HG02678 (cell line): ENCODE measurements around the gene TNFRSF11A.

Experiments used
- ATAC-seq: cut with Tn5 transposase; IDR thresholded peaks from one replicate; pipeline ENCODE4 v1.9.1; 2021; ENCODE audit warnings: mild to moderate bottlenecking, moderate library complexity; ENCODE audit not compliant: unreplicated experiment

The TNFRSF11A gene

DNA sequence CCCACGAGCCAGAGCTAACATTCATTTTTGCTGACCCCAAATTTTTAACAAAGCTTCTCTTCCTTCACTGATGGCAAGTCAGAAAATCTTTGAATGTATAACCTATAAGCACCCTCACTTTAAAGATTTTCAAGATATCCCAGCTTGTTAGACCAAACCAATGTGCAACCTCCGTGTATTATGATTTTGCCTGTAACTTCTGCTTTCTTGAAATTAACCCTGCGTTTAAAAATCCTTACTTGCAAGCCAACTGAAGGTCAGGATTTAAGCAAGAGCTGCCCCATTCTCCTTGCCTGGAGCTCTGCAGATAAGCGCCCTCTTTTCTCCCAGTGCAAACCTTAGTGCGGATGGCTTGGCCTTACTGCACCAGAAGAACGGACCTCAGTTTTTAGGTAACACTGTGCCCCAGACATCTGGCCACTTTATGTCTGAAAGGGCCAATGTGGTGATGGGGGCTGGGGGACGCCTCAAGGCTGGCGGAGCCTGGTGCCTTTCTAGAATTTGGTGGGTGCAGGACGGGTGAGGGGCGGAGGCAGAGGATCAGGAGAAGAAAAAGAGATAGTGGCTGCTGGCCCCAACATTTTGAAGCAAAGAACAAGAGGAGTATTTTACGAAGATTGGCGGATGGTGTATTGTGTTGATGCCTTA, 805 bp upstream of the TNFRSF11A start:
- no peak for ATAC-seq

DNA sequence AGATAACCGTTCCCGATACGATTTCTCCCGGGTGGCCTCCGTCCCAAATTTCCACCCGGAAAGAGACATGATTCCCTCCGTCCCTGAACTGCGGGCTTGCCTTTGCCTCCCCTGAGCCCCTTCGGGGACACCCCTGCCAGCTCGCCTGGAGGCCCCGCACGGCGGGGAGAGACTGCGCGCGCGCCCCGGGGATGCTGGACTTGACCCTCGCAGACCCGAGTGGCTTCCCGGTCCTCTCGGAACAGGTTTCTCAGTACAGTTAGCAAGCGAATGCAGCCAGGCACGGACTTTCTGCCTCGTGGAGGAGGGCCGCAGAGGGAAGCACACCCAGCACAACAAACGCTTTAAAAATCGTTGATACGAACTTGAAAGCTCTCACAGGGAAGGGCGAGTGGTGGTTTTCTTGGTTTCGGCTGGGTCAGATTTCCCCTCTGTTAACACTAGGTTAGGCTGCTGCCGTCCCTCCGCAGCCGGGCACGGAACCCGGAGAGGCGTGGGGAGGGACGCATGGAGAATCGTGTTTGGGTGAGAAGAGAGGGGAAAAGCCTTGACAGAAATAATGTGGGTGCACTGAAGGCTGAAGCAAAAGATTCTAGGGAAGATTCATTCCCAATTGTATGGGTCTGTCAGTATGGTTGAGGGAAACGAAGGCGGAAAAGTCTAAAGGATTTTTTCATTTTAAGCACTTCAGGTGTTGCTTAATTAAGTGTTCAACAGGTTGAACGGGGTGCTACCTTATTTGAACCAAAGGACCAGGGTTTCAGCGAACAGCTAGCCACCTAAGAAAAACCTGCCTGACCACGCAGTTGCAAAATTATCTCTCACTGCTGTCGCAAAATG, 916 bp downstream of the TNFRSF11A start:
- ATAC-seq = no peak

DNA sequence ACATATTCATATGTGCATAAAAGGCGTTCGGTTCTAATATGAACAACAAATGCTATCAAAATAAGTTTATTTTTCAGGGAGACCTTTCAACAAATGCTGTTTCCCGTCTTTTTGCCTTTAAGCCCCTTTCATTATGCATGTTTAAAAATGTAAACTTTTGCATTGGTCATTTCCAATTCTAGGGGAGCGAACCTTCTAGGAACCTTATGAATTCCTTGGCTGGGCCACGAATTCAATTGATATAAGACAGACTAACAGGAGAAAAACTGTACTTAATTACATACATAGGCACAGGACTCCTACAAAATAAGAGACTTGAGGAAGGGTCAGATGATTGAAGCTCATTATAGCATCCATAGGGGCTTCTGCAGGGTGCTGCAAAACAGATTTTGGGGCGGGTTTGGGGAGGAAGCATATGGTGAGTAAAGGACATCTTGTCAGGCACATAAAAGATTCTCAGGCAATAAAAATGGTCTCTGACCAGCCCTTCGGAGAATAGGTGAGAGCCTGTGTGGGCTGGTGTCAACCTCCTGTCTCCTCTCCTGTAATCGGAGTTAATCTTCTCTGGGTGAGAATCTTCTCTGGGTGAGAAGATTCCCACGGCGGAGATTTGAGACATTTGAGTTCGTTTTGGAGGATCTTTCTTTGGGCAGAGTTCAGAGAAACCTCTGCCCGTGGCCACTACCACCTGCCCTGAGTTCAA, 1.7 kb downstream of the TNFRSF11A start:
- ATAC-seq = no peak

DNA sequence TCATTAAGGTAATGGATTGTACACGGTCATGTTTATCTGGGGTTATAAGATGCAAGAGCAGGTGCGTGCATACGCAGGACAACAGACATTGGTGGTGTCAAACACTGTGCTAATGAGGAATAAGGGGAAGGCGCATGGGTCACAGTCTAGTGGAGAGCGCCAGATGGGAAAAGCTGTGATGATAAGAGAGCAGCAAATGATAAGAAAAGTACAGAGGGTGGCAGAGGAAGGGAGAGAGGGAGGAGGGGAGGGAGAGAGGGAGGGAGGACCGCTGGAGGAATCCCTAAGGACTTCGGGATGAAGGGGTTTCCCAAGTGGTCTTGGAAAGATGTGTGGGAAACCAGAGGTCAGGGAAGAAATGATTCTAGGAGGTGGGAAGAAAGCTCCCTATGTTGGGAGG, 2.9 kb downstream of the TNFRSF11A start:
- no peak for ATAC-seq

DNA sequence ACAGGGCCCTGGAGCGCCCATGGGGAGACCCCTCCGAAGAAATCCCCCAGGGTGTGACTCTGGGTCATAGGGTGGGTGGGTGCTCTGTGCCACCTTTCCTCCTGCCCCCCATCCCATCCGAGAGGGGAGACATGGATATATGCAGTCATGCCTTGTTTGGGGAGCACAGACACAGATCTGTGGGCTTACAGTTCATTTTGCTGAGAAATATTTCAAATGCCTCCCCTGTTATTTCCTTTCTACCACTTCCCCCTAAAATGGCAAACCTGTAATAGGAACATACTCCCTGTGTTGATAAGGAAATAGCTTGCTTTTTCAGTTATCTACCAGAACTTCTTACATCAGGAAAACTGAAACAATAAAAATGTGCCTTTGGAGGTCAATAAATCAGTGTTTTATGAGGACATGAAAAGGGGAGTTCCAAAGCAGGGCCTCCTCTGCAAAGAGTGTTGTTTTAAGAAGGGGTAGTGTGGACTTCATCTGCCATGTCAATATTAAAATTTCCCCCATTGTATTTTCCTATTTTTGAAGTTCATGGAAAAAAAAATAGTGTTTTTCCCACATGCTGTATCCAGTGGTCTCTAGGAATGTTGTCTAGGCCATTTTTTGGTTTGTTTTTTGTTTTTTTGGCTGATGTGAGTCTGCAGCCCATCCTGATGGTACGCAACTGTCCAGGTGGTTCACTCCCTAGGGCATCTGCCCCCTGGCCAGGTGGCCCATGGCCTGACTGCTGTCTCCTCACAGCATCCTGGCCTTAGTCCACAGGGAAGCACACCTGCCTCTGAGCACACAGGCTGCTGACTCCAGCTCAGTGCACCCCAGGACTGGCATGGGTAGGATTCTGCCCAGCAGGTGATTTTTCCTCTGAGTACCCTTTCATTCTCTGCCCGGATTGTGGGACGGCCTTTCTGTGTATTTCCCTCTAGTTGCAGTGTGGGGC, 3.7 kb downstream of the TNFRSF11A start:
- ATAC-seq = no peak

DNA sequence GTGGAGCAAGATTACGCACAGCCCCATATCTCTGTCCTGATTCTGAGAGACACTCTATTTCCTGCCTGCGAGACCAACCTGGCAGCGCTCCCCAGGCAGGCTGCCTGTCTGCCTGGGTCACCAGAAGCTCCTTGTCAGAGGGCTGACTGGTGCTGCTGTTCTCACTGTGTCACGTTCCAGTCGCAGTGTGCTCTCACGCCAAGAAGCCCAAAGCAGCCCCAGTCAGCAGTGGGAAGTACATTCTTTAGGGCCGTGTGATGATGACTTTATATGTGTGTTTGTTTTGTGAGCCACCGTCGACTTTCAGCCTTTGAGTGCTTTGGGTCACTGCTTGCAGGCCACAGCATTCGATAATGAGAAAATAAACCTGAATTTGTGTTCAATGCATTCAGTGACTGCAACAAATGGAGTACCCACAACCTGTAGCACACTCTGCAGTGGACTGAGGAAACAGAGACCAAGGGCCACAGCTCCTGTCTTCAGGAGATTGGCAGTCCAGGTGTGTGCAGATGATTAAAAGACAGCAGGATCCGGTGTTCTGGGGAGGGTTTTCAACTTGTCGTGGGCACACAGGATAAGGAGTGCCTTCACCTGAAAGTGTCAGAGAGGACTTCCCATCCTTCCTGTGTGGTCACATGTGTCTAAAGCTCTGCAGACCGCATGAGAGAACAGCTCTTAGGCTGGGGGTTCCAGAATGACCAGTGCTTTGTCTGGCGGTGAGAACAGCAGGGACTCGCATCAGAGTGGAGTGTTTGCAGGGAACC, 4.8 kb downstream of the TNFRSF11A start:
- ATAC-seq = peak; percentile 36

DNA sequence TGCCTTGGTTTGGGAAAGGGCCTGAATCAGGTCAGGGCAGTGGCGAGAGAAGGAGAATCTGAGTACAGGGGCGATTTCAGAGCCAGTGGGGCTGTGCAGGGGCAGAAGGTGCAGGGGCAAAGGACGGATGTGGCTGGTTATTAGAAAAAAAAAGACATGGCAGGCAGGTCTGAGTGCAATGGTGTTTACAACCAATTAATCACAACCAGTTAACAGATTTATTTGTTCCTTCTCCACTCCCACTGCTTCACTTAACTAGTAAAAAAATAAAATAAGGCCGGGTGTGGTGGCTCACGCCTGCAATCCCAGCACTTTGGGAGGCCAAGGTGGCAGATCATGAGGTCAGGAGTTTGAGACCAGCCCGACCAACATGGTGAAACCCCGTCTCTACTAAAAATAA, 5.5 kb downstream of the TNFRSF11A start:
- ATAC-seq = no peak

DNA sequence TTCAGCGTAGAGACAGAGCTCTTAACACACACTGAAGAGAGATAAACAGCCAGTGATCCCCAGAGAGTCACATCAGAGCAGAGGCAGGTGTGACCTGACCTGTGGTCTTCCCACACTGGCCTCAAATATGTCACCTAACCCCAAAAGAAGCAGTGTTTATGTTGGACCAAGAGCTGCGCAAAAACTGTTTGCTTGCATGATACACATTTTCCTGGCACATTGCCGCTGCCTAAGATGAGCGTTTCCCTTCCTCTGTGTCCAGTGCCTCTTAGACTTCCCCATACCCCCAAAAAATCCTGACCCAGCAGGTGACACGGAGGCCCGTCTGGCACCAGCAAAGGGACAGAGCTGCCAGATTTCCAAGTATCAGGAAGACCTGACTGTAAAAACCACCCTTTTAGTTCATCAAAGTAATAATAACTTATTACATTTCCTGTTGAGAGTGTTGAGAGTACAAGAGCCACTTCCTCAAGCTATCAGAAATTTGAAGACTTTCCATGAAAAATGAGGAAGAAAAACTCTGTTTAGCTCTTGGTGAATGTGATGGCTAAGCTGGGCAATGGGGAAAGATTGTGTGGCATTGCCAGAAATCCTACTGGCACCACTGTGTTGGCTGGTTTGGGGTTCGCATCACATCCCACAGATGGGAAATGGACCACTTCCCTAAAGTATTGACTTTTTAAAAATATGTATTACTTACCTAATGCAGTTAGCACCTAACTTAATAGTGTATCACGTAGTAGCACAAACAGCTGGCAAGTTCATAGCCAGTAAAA, 6.7 kb downstream of the TNFRSF11A start:
- peak; percentile 45 for ATAC-seq

DNA sequence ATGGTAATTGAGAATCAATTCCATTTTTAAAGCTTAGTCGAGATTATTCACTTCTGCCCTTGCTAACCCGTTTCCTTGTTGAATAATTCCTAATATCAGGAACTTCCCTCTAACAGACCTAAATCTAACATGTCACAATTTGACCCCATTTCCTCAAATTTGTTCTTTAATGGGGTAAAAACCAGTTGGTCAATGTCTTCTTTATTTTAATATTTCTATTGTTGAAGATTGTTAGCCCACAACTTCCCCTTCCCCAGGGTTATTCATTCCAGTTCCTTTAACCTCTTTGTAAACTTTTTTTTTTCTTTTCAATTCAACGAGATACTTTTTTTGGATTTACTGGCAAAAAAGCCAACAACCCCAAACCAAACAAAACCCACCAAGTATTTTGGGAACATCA, 7.3 kb downstream of the TNFRSF11A start:
- no peak for ATAC-seq

DNA sequence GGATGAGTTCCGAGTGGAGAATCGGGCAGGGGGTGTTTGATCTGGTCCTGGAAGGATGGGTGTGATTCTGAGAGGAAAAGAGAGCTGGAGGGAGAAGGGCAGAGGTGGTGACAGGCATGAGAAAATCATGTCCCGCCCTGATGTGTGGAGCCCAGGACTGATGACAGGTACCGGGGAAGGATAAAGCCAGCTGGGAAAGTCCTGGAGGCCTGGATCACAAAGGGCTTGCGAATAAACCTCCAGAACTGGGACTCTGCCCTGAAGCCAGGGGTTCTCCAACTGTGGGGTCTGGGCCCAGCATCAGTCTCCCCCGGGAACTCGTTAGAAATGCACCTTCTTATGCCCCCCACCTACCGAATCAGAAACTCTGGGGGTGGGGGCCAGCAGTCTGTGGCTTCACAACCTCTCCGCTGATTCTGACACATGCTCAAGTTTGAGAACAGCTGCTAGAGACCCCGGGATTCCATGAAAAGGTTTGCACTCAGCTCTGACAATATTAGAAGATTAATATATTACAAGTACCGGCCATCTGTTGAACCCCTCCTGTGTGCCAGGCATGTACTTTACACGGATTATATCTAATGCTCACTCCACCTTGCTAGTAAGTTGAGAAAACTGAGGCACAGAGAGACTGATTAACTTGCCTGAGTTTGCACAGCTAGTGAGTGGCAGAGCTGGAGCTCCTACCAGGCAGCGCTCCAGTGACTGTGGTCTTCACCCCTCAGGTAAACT, 8.0 kb downstream of the TNFRSF11A start:
- no peak for ATAC-seq

DNA sequence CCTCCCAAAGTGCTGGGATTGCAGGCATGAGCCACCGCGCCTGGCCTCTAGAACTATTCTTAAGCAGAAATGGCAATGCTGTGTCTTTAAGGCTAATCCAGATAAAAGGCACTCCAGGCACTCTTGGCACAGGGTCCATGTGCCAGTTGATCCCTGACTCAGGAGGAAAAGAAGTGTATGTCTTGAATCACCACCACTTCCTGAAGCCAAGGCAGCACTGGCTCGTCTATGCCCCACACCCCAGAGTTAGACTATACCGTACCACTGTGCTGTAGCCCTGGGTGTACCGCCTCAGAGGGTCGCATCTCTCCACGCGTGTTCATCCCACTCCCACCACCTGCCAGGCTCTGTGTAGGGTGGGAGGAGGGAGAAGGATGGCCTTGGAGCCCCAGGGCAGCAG, 9.0 kb downstream of the TNFRSF11A start:
- ATAC-seq = no peak

DNA sequence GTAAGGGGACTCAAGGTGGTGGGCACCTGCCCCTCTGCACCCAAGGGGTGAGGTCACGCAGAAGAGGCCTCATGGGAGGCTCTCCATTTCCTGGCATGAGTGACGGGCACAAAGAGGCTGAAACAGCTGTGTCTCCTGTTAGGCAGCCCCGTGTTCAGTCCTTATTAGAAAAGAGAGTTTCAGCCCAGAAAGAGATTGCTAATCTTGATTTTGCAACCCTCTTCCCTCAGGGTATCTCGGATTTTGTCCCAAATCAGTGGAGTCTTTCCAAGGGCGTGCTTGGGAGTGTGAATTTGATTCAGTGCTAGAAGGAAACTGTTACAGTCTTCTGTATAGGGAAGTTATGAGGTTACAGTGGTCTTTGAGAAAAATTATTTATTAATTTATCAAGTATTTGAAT, 10.4 kb downstream of the TNFRSF11A start:
- no peak for ATAC-seq

DNA sequence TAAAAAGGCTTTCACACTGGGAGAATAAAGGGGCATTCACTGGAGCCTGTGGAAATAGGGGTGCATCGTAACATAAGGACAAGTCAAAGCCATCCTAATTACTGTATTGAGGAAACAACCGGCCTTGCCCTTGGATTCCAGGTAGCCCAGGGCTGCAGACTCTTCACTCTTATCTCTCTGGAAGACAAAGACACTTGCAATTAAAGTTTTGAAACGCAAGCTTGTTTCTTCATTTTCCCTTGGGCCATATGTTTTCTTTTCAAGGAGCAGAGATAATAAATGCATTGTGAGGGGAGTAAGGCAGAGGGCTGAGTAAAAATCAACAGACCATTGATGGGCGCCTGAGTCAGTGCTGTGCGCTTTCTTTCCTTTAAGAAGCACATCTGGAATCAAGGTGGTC, 11.5 kb downstream of the TNFRSF11A start:
- no peak for ATAC-seq

DNA sequence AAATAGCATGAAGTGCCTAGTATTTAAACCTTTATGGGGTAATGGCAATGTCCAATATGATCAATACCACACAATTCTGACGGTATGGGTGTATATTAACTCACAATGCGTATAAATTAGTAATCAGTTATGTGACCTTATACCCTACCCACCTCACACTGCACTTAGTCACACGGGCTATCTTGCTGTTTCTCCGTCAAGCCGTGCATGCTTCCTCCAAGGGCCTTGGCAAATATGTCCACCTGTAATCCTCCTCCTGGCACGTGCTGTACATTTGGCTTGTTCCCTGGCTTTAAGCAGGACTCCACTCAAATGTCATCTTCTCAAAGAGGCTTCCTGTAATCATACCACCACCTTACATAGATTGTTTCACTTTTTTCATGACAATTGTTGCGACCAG, 12.2 kb downstream of the TNFRSF11A start:
- no peak for ATAC-seq

DNA sequence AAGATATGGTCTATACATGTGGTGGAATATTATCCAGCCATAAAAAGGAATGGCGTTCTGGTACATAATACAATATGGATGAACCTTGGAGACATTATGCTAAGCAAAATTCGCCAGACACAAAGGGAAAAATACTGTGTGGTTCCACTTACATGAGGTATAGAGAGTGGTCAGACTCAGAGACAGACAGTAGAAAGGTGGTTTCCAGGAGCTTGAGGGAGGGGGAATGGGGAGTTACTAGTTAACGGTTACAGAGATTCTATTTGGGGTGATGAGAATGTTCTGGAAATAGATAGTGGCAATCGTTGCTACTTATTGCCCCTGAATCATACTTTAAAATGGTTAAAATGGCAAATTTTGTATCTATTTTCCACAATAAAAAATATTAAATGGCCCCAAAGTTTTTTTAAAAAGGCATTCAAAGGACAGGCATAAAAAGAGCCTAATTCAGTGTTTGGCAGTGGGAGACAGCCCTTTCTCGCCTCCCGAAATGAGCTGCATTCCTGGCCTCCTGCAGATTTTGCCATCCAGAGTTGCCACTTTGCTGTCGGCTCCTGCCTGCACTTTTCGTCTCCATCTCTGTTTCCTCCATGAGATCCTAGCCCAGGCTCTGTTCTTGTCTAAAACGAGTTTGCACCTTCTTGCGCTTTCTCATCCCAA, 13.5 kb downstream of the TNFRSF11A start:
- peak; percentile 63 for ATAC-seq

DNA sequence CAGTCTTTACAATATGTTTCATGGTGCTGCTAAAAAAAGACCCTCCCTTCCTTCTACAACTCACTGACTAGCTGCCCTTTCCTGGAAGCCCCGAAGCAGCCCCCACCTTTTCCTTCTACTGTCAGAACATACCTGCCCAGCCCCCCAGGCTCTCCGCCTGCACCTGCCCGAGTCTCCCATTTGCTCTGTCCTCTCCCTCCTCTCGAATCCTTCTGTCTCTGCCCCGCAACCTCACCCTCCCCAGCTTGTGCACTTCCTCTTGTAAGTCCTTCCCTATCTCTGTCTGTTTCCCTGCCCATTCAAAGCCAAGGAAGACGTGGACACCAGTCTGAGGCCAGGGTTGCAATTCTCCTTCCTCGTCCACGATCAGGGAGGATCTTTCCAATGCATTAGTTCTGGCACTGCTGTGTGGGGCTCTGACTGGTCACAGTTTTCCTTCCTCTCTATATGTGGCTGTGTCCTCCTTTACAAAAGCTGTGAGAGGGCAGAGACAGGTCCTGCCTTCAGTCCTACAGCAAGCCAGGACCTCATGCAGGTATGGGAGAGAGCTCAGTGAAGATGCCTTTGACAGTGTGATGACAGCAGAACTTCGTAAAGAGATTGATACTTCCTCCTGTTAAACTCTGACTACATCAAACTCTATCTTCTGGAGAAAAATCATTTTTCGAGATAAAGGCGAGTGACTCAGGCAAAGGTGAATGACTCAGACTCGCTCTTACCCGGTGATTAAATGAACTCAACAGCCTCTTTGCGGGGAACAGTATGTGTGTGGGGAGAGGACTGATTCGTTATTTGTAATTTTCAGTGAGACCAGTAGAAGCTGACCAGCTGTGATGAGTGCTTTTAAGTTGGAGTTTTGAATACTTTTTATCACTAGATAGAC, 14.2 kb downstream of the TNFRSF11A start:
- ATAC-seq = no peak

DNA sequence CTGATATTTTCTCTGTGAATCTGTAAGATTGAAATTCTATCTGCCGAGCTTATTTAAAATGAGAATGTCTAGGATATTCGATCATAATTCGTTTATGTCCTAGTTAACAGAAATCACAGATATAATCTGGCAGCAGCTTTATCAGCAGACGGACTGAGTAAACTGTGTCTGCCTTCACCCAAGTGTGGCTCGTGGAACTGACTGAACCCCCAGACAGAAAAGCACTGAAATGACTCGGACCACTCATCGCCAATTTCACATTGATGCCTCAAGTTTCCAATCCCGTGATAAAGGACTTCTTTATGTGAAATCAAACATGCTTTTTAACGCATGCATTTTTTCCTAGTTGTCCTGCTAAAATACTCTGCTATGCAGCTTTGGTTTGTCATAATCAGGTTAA, 15.9 kb downstream of the TNFRSF11A start:
- ATAC-seq = no peak
